GM13977 (cell line): ENCODE results near the gene PIAS1.
A peak's percentile ranks its signal among the peaks of the same experiment; 100 is the strongest.

ENCODE experiments used
- DNase-seq: peaks from one replicate; pipeline ENCODE4 v3.0.0; 2012; ENCODE audit warnings: low spot score
- in situ Hi-C: fragments of 300-500 bp; cut with MboI; formaldehyde crosslinking; loops from one replicate; pipeline ENCODE4 v1.12.0; 2022; ENCODE audit warnings: low sequenced_read_pairs, low pct_unique_long_range_greater_than_20kb, mixed read lengths, inconsistent platforms; ENCODE audit not compliant: unreplicated experiment
- TF ChIP-seq, protein P1 (sequence below): IDR thresholded peaks from 2 replicates; pipeline ENCODE4 v1.5.1; 2012; ENCODE audit warnings: mild to moderate bottlenecking, control low read depth; ENCODE audit not compliant: insufficient read depth; ENCODE audit errors: extremely low read depth, missing control alignments

Gene PIAS1

DNA sequence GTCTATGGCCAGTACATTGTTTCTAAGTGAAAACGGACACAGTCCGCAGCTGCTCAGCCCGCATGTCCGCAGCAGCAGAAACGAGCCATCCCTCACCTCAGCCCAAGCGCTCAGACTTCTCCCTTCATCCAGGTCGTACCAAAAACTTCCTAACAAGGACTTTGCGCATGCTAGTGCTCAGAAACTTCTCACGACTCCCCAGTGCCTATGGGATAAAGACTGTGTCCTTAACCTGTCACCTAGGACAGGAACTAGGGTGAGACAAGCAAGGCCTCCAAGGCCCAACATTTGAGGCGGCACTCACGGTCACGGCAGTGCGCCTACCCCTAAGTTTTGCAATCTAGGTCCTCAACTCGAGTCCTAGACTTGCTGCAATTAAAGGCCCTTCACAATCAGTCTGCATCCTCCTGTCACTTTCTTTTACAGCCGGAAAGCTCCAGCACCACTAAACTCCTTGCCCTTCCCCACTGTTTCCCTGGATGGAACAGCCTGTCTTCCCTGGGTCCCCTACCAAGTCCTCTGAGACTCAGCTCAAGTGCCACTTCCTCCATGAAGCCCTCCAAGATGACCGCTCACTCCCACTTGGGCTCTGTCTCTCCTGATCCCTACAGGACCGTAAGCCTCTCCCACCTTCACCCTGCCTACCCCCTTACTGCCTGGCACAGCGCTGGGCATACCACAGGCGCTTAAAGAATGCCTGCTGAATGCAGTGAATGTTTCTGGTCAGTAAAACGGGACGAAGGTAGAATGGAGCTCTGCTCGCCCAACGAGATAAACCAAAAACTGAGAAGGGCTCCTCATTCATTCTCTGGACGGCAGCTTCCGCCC lies 174.2 kb downstream of the PIAS1 start:
- TF ChIP-seq, protein P1, sequence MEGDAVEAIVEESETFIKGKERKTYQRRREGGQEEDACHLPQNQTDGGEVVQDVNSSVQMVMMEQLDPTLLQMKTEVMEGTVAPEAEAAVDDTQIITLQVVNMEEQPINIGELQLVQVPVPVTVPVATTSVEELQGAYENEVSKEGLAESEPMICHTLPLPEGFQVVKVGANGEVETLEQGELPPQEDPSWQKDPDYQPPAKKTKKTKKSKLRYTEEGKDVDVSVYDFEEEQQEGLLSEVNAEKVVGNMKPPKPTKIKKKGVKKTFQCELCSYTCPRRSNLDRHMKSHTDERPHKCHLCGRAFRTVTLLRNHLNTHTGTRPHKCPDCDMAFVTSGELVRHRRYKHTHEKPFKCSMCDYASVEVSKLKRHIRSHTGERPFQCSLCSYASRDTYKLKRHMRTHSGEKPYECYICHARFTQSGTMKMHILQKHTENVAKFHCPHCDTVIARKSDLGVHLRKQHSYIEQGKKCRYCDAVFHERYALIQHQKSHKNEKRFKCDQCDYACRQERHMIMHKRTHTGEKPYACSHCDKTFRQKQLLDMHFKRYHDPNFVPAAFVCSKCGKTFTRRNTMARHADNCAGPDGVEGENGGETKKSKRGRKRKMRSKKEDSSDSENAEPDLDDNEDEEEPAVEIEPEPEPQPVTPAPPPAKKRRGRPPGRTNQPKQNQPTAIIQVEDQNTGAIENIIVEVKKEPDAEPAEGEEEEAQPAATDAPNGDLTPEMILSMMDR: no peak
- DNase-seq: no peak
- in situ Hi-C loops: no loop called here

GRCh38 chr15:68228971-68229385 lies 174.9 kb downstream of the PIAS1 start:
- TF ChIP-seq, protein P1: no peak
- DNase-seq: peak; percentile 50
- in situ Hi-C loops: no loop called here

- peak; percentile 95 for DNase-seq
- in situ Hi-C loops: no loop called here
- TF ChIP-seq, protein P1: no peak
Observed at GRCh38 chr15:68229386-68230156, 175.5 kb downstream of the PIAS1 start, which contains the start of gene CLN6. Gene CLN6 (minus strand): TSS chr15:68229728. CDS start chr15:68229584, 144 bp downstream.

GRCh38 chr15:68230157-68231100 lies 176.3 kb downstream of the PIAS1 start:
- TF ChIP-seq, protein P1: peak; percentile 31
- DNase-seq: peak; percentile 37
- in situ Hi-C loops: no loop called here

GRCh38 chr15:68231102-68231818 lies 177.1 kb downstream of the PIAS1 start:
- in situ Hi-C loops: no loop called here
- DNase-seq: no peak

More at GRCh38 chr15:68231102-68231818, 177.1 kb downstream of the PIAS1 start:
- TF ChIP-seq, protein P1: no peak
